GM10248 (cell line): ENCODE data around the gene LAMC1.

ENCODE experiments used
- CTCF ChIA-PET: fragments of 300-600 bp; sonication (Branson Sonifier 250); formaldehyde crosslinking; extraction: SDS; loops from one replicate; lab custom pipeline; 2021; ENCODE audit warnings: antibody characterized with exemption; lab: Yijun Ruan, JAX
- POLR2A ChIA-PET: fragments of 350-650 bp; sonication (Branson Sonifier 250); formaldehyde crosslinking; extraction: SDS; loops from one replicate; lab custom pipeline; 2020; ENCODE audit warnings: antibody characterized with exemption; lab: Yijun Ruan, JAX
- DNase-seq: peaks from one replicate; pipeline ENCODE4 v3.0.0; 2012; ENCODE audit errors: extremely low spot score
- CTCF ChIP-seq: IDR thresholded peaks from 2 replicates; pipeline ENCODE4 v1.5.1; 2012; ENCODE audit warnings: mild to moderate bottlenecking, low read depth; ENCODE audit errors: extremely low read depth, missing control alignments, control extremely low read depth

The LAMC1 gene

GRCh38 chr1:183094351-183094750 is 71.1 kb downstream of the LAMC1 start:
- CTCF ChIA-PET = interaction anchor here (3.3 kb wide), 1 partner anchor 11 kb away, joined by 11 read pairs; no protein-coding TSS in a partner anchor
- DNase-seq = no peak
- POLR2A ChIA-PET = no interaction called here
- no peak for TF ChIP-seq CTCF

GRCh38 chr1:183096351-183096750 is 73.1 kb downstream of the LAMC1 start:
- POLR2A ChIA-PET = no interaction called here
- DNase-seq = no peak
- CTCF ChIA-PET = interaction anchor here (1.5 to 3.3 kb wide), 2 partner anchors 9 to 133 kb away, joined by 3 to 11 read pairs; no protein-coding TSS in a partner anchor
- TF ChIP-seq CTCF = no peak

- no peak for DNase-seq
- POLR2A ChIA-PET = no interaction called here
- TF ChIP-seq CTCF = no peak
- CTCF ChIA-PET = no interaction called here
Measured at GRCh38 chr1:183096894-183097293, 73.7 kb downstream of the LAMC1 start.

GRCh38 chr1:183097438-183098051 is 74.3 kb downstream of the LAMC1 start:
- no peak for TF ChIP-seq CTCF
- ChIA-PET POLR2A (no interaction called here), CTCF (interaction anchor here (1.1 kb wide), 1 partner anchor 10 kb away, joined by 4 read pairs; no protein-coding TSS in a partner anchor)
- DNase-seq = no peak

- CTCF ChIA-PET = interaction anchor here (1.1 kb wide), 2 partner anchors 11 to 17 kb away, joined by 3 to 4 read pairs; no protein-coding TSS in a partner anchor
- POLR2A ChIA-PET = no interaction called here
- DNase-seq = no peak
- TF ChIP-seq CTCF = no peak
Measured at GRCh38 chr1:183098317-183098716, 75.1 kb downstream of the LAMC1 start.

GRCh38 chr1:183100361-183100974 is 77.2 kb downstream of the LAMC1 start:
- ChIA-PET POLR2A (no interaction called here), CTCF (interaction anchor here (1.1 to 1.5 kb wide), 3 partner anchors 10 to 22 kb away, joined by 3 to 6 read pairs (median 3); no protein-coding TSS in a partner anchor)
- TF ChIP-seq CTCF = no peak

More at GRCh38 chr1:183100361-183100974, 77.2 kb downstream of the LAMC1 start:
- no peak for DNase-seq
